Measurements from ENCODE around the gene ABRAXAS1.
"Not testable (repeated sequence)": the region's sequence is repeated elsewhere in the genome, so short reads cannot be mapped to it uniquely, and the experiment has no call there.

The ABRAXAS1 gene

GRCh38 chr4:83484500-83485461, at the start of gene ABRAXAS1:
TSS of gene ABRAXAS1 (minus strand) at chr4:83485100. CDS start at chr4:83485072, 28 bp downstream.
- peak; percentile 88 for DNase-seq

DNA sequence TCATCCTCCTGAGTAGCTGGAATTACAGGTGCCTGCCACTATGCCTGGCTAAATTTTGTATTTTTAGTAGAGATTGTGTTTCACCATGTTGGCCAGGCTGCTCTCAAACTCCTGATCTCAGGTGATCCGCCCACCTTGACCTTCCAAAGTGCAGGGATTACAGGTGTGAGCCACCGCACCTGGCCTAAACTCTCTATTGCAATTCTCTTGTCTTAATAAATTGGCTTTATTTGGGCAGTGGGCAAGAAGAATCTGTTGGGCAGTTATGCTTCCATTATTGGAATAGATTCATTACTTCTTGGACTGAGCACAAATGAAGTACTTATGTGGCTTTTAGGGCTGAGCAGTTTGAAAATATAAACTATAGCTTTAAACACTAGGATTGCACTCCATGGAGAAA, 42.8 kb upstream of the ABRAXAS1 start:
- DNase-seq, result no peak

DNA sequence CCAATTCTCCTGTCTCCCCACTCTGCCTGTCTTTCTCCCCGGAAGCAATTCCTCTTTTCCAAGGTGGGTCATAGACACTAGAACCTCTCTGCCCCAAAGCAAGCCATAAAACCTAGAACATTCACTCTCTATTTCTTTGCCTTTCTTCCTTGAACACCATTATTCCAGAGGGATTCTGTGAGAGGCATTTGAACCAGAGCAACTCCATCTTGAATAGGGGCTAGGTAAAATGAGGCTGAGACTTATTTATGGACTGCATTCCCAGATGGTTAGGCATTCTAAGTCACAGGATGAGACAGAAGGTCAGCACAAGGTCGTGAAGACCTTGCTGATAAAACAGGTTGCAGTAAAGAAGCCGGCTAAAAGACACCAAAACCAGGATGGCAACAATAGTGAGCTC, 37.3 kb upstream of the ABRAXAS1 start:
- no peak for DNase-seq

DNA sequence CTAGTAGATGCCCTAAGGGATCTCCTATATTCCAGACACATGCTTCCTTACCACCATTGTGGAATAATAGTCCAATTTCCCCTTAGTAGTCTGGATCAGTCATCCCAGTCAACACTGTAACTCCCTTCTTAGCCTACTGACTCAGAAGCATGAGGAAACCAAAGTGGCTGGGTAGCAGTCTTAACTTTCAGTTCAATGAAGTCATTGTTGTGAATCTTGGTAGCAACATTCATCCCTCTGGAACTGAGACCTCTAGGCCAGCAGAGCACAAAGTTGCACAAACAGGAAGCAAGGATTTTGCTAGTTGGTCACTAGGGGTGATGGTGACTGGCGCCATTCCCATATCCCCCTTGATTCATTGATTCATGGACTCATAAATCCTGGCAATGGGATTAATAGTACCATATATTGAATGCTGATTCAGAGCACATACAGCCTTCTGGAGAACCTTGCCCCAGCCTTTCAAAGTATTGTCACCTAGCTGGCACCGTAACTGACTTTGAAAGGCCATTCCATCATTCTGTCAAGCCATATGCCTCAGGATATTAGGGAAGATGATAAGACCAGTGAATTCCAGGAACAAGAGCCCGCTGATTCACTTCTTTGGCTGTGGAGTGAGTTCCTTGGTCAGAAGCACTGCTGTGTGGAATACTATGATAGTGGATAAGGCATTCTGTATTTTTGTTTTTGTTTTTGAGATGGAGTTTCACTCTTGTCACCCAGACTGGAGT, 31.3 kb upstream of the ABRAXAS1 start:
- peak; percentile 90 for DNase-seq

GRCh38 chr4:83510442-83510841, 25.5 kb upstream of the ABRAXAS1 start:
- no peak for DNase-seq

- DNase-seq, result peak; percentile 11
Observed at GRCh38 chr4:83509156-83509585, 24.3 kb upstream of the ABRAXAS1 start.

GRCh38 chr4:83504996-83505395, 20.1 kb upstream of the ABRAXAS1 start:
- DNase-seq, result no peak

DNA sequence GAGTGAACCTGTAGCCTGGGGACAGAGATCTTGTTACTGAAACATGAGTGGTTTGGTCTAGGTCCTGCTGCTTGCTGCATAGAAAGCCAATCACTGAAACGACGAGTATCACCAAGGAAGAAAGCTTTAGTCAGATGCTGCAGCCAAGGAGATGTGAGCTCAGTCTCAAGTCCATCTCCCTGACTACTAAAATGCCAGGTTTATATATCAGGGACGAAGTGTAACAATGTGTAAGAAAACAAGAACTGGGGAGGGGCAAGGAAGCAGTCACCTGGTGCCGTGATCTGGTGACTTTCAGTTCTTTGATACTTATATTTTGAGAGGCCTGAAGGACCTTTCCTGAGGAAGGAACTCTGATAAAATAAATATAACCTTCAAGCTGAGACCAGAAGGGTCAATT, 19.6 kb upstream of the ABRAXAS1 start:
- DNase-seq, result no peak

DNA sequence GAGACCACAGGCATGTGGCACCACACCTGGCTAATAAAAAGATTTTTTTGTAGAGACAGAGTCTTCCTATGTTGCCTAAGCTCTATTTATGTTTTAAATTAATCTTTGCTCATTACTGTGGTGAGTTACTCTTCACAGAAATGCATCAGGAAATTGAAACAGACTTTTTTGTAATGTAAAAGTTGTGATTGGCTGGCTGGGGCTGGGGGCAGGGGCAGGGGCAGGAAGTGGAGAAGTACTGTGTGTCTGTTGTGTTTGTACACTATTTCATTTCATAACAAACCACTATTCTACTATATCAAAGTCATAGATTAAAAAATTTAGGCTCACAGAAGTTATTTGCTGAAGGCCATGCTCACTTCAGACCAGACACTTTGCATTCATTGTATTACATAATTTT, 19.1 kb upstream of the ABRAXAS1 start:
- DNase-seq, result no peak

GRCh38 chr4:83501671-83502070, 16.8 kb upstream of the ABRAXAS1 start:
- not testable (repeated sequence) for DNase-seq

DNA sequence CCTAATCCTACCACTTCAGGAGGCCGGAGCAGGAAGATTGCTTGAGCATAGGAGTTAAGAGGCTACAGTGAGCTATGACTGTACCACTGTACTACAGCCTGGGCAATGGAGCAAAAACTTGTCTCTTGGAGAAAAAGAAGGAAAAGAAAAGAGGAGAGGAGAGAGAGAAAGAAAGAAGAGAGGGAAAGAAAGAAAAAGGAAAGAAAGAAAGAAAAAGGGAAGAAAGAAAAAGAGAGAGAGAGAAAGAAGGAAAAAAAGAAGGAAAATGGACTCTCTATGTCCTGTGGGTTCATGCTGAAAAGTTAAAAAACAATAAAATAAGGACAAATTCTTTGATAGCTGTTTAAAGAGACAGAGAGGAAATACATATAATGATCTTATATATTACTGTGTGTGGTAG, 13.3 kb upstream of the ABRAXAS1 start:
- no peak for DNase-seq

DNA sequence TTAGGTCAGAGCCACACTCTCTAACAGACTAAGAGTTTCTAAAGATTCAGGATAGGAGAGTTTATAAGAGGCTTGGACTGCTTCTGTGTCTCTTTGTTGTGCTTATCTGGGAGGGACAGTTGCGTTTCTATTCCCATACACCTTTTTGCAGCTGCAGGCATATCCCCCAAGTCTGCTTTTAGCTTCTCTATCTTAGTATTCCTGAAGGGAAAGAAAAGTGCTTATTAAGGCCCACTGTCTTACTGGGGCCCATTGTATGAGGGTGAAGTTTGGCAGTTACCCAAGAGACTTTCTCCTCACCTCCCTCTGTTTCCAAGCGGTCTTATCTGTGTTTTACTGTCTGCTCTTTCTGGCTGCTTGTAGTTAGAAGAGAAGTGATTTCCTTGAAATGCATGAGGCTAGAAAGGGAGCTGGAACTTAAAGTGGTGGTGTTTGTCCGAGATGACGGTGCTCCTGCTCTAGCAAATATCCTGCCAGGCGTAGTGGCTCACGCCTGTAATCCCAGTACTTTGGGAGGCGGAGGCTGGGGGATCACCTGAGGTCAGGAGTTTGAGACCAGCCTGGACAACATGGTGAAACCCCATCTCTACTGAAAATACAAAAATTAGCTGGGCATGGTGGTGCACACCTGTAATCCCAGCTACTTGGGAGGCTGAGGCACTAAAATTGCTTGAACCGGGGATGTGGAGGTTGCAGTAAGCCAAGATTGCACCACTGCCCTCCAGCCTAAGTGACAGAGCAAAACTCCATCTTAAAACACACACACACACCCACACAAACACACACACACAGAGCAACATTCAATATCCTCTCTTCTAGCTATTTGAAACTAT, 11.4 kb upstream of the ABRAXAS1 start:
- not testable (repeated sequence) for DNase-seq

DNA sequence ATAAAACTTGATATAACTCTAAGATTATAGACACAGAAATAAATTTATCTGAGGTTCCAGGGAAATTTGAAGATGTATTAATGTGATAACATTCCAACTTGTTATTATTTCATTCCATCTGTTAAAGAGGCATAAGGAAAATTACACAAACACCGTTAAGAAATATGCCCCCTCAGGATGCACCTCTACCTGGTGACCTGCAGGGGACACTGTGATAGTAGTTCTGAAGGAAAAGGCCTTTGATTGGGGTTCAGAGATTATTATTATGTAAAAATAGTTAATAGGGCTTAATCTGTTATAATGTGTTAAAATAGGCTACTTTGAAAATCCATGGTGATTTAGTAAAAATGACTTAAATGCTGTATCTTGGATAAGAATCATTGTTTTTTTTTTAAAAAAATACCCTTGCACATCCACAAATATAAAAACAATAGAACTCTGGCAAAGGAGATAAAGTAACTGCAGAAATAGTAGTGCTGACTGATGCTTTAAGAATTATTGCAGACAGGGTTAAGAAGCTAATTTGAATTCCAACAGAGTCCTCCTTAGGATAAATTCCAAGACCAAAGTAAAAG, 6.1 kb upstream of the ABRAXAS1 start:
- no peak for DNase-seq

DNA sequence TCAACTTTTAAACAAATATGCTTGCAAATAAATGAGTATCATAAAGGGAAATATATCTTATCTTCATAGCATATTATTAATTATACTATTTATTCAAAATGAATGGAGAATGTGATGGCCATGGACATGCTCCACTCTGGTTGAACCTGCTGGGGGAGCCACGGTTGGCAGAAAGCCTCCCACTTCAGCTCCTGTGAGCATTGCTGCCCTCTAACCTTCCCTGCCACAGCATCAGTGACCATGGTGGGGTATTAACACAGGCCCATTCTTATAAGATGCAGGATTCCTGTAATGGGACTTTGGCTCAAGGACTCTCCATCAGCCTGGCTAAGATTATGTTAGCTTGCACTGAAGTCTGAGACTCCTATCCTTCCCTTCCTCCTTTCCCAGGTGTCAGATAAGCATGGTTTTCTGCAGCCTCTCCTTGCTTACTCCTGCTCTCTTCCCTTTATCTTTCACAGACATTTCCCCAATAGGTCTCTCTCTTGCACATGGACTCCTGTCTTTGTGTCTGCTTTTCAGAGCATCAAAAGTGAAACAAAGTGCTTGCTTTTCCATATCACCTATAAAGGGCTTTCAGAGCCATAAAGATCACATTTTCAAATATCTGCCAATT, 4.9 kb upstream of the ABRAXAS1 start:
- no peak for DNase-seq

DNA sequence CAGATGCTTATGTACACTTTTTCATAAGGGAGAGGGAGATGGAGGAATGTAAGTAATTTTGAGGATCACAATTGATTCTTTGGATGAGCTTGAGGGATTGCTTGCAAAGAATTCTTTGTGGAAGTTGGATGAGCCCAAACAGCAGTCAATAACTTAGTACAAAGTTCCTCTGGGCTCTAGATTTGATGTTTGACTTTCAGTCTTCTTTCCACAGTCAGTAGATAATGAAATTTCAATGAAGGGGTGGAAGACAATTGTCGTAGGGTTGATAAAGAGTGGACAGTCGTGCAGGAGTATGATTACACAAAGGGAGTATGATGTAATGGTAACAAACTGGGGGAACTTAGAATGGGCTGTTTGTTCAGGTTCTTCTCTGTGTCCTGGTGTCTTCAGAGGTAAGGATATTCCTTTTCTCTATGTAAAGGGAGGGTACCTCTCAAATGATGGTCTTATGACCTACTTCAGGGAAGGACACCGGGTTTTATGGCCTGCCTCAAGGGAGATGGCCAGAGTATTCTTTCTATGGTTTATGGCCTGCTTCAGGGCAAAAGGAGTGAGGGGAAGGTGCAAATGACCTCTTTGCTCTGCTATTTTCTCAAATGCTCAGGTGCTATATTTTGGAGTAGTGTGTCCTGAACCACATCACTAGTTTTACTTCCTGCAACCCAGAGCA, 1.7 kb upstream of the ABRAXAS1 start:
- DNase-seq, result no peak

GRCh38 chr4:83473966-83474365, 10.9 kb downstream of the ABRAXAS1 start:
- no peak for DNase-seq

DNA sequence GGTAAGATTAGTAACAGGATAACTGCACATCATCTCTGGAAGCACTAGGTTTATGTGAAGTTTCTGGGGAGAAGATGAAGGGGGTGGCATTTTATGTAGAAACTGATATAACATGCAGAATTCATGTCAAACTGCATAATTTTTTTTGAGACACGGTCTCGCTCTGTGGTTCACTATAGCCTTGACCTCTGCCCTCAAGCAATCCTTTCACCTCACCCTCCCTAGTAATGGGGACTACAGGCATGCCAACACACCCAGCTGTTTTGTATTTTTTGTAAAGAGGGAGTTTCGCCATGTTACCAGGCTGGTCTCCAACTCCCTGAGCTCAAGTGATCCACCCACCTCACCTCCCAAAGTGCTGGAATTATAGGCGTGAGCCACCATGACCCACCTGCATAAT, 11.5 kb downstream of the ABRAXAS1 start:
- no peak for DNase-seq

DNA sequence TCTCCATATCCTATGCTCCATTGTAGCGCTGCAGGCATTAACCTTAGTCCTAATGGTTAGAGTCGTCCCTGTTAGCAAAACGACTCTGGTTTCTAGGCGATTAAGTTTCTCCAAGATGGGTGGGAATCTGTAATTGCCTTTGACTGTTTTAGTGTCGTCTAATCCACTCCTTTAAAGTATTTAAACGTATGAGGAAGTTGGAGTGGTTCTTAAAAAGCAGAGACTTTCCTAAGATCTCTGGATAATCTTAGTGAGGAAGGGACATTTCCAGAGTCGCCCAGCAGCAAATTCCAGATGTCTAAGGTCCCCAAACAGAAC, 28.8 kb downstream of the ABRAXAS1 start:
- no peak for DNase-seq

- peak; percentile 97 for DNase-seq
Observed at GRCh38 chr4:83455281-83456183, 29.4 kb downstream of the ABRAXAS1 start, which contains the start of the genes HELQ and MRPS18C. TSS of gene HELQ (minus strand) at chr4:83455823. CDS start at chr4:83455693, 130 bp downstream. TSS of gene MRPS18C (plus strand) at chr4:83456058. CDS start at chr4:83456078, 20 bp downstream.

DNA sequence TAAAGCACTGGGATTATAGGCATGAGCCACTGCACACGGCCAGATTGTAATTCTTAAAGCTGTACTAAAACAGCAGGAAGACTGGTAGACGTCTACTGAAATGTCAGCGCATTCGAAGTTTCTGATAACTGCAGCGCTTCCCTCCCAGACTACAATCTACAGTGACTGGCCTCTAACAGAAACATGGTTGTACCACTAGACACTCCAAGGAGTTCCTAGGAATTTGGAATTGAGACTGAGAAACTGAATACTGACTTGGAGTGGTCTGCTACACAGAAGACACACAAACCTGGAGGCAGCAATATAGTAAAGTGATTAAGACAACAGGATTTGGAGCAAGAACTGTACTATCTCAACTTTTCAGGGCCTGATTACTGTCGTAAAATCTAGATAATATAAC, 30.2 kb downstream of the ABRAXAS1 start:
- no peak for DNase-seq
